IMR-90 (cell line): ENCODE data around the gene ETFB. TPM values are rescaled to one million over a fixed set of nuclear protein-coding genes. Genes with fewer than 3 reads are reported as not detected.

Source experiments
- polyA plus RNA-seq, 3 experiments: library from polyadenylated mRNA; depleted of rRNA; stranded (reverse); fragments of >200 nt; gene quantifications; 2 replicates each; pipeline ENCODE4 v1.2.3, GENCODE V29; 2012; ENCODE audit warnings: low replicate concordance in 1 of 3
- total RNA-seq: library from RNA; depleted of rRNA; stranded (reverse); fragments of >200 nt; gene quantifications from 2 replicates; pipeline ENCODE4 v1.2.3, GENCODE V29; 2012; rRNA removed

Gene ETFB
- total and polyA plus RNA-seq, 2 of the 4 experiments (the other 2 are of a cell fraction): 141 to 166 TPM

Other genes with a start within 250 kb of the ETFB start
- not detected in 2 replicates for gene SIGLEC9, start 241.5 kb downstream of the ETFB start, total RNA-seq
- 0.03 TPM in 1 of 2 replicates, not detected in the other for gene SIGLEC9, start 241.5 kb downstream of the ETFB start, polyA plus RNA-seq (2012; rRNA removed)
- gene SIGLEC7, start 224.1 kb downstream of the ETFB start, total RNA-seq: not detected in 2 replicates
- gene SIGLEC7, start 224.1 kb downstream of the ETFB start, polyA plus RNA-seq (2012; rRNA removed): not detected in 2 replicates
- gene CD33, start 141.3 kb downstream of the ETFB start, total RNA-seq: not detected in 2 replicates
- not detected in 2 replicates for gene CD33, start 141.3 kb downstream of the ETFB start, polyA plus RNA-seq (2012; rRNA removed)
- gene SIGLECL1, start 115.3 kb downstream of the ETFB start, total RNA-seq: not detected in 2 replicates
- gene SIGLECL1, start 115.3 kb downstream of the ETFB start, polyA plus RNA-seq (2012; rRNA removed): not detected in 2 replicates
- gene IGLON5, start 54.7 kb downstream of the ETFB start, total RNA-seq: not detected in 2 replicates
- not detected in 2 replicates for gene IGLON5, start 54.7 kb downstream of the ETFB start, polyA plus RNA-seq (2012; rRNA removed)
- under 0.01 and 0.18 TPM in 2 replicates for gene VSIG10L, start 24.2 kb downstream of the ETFB start, total RNA-seq
- 1.2 and 1.4 TPM in 2 replicates for gene VSIG10L, start 24.2 kb downstream of the ETFB start, polyA plus RNA-seq (2012; rRNA removed)
- gene CLDND2, start 2.6 kb upstream of the ETFB start, total RNA-seq: not detected in 2 replicates
- gene CLDND2, start 2.6 kb upstream of the ETFB start, polyA plus RNA-seq (2012; rRNA removed): not detected in 2 replicates
- gene NKG7, start 6.3 kb upstream of the ETFB start, total RNA-seq: not detected in 2 replicates
- gene NKG7, start 6.3 kb upstream of the ETFB start, polyA plus RNA-seq (2012; rRNA removed): not detected in 2 replicates
- not detected in 2 replicates for gene LIM2, start 21.6 kb upstream of the ETFB start, total RNA-seq
- gene LIM2, start 21.6 kb upstream of the ETFB start, polyA plus RNA-seq (2012; rRNA removed): not detected in 2 replicates
- gene C19orf84, start 24.2 kb upstream of the ETFB start, total RNA-seq: not detected in 2 replicates
- gene C19orf84, start 24.2 kb upstream of the ETFB start, polyA plus RNA-seq (2012; rRNA removed): not detected in 2 replicates
- not detected in 2 replicates for gene SIGLEC10, start 51.3 kb upstream of the ETFB start, total RNA-seq
- gene SIGLEC10, start 51.3 kb upstream of the ETFB start, polyA plus RNA-seq (2012; rRNA removed): not detected in 2 replicates
- not detected in 2 replicates for gene SIGLEC8, start 92.1 kb upstream of the ETFB start, total RNA-seq
- not detected in 2 replicates for gene SIGLEC8, start 92.1 kb upstream of the ETFB start, polyA plus RNA-seq (2012; rRNA removed)
- not detected in 2 replicates for gene CEACAM18, start 112.2 kb upstream of the ETFB start, total RNA-seq
- not detected in 2 replicates for gene CEACAM18, start 112.2 kb upstream of the ETFB start, polyA plus RNA-seq (2012; rRNA removed)
- gene SIGLEC12, start 135.4 kb upstream of the ETFB start, total RNA-seq: not detected in 2 replicates
- gene SIGLEC12, start 135.4 kb upstream of the ETFB start, polyA plus RNA-seq (2012; rRNA removed): not detected in 2 replicates
- gene SIGLEC6, start 165.3 kb upstream of the ETFB start, total RNA-seq: not detected in 2 replicates
- gene SIGLEC6, start 165.3 kb upstream of the ETFB start, polyA plus RNA-seq (2012; rRNA removed): not detected in 2 replicates
- 6.4 and 8.4 TPM in 2 replicates for gene ZNF175, start 204.9 kb upstream of the ETFB start, total RNA-seq
- gene ZNF175, start 204.9 kb upstream of the ETFB start, polyA plus RNA-seq (2012; rRNA removed): 3.3 and 3.6 TPM in 2 replicates